ENCODE data around the gene PHF21A.

Gene PHF21A

GRCh38 chr11:46121301-46121723 lies at the start of gene PHF21A:
PHF21A (minus strand) TSS chr11:46121454; CDS start chr11:46084219, 37,235 bp downstream.
- DNase-seq (ENCODE audit: low read depth in 2 of 3, low spot score in 1 of 3), result peak; percentile 85 to 88 (median 86)

- DNase-seq (ENCODE audit: low read depth in 2 of 3, low spot score in 1 of 3), result no peak
Observed at GRCh38 chr11:46170797-46171196, 49.5 kb upstream of the PHF21A start.

GRCh38 chr11:46162700-46163099 lies 41.4 kb upstream of the PHF21A start:
- no peak for DNase-seq (ENCODE audit: low read depth in 2 of 3, low spot score in 1 of 3)

- DNase-seq (ENCODE audit: low read depth in 2 of 3, low spot score in 1 of 3), result no peak
Observed at GRCh38 chr11:46161201-46161600, 39.9 kb upstream of the PHF21A start.

GRCh38 chr11:46160100-46160499 lies 38.8 kb upstream of the PHF21A start:
- DNase-seq (ENCODE audit: low read depth in 2 of 3, low spot score in 1 of 3), result no peak

GRCh38 chr11:46159680-46160079 lies 38.4 kb upstream of the PHF21A start:
- DNase-seq (ENCODE audit: low read depth in 2 of 3, low spot score in 1 of 3), result no peak

GRCh38 chr11:46149826-46150225 lies 28.6 kb upstream of the PHF21A start:
- no peak for DNase-seq (ENCODE audit: low read depth in 2 of 3, low spot score in 1 of 3)

GRCh38 chr11:46149342-46149741 lies 28.1 kb upstream of the PHF21A start:
- no peak for DNase-seq (ENCODE audit: low read depth in 2 of 3, low spot score in 1 of 3)

- no peak for DNase-seq (ENCODE audit: low read depth in 2 of 3, low spot score in 1 of 3)
Observed at GRCh38 chr11:46144741-46145140, 23.5 kb upstream of the PHF21A start.

GRCh38 chr11:46143049-46143806 lies 22.0 kb upstream of the PHF21A start:
- no peak for DNase-seq (ENCODE audit: low read depth in 2 of 3, low spot score in 1 of 3)

- DNase-seq (ENCODE audit: low read depth in 2 of 3, low spot score in 1 of 3), result no peak
Observed at GRCh38 chr11:46142561-46142960, 21.3 kb upstream of the PHF21A start.

GRCh38 chr11:46141597-46141996 lies 20.3 kb upstream of the PHF21A start:
- DNase-seq (ENCODE audit: low read depth in 2 of 3, low spot score in 1 of 3), result no peak

GRCh38 chr11:46134540-46134939 lies 13.3 kb upstream of the PHF21A start:
- DNase-seq (ENCODE audit: low read depth in 2 of 3, low spot score in 1 of 3), result no peak

- DNase-seq (ENCODE audit: low read depth in 2 of 3, low spot score in 1 of 3), result no peak
Observed at GRCh38 chr11:46134061-46134460, 12.8 kb upstream of the PHF21A start.

- DNase-seq (ENCODE audit: low read depth in 2 of 3, low spot score in 1 of 3), result no peak
Observed at GRCh38 chr11:46133119-46133518, 11.9 kb upstream of the PHF21A start.

- DNase-seq (ENCODE audit: low read depth in 2 of 3, low spot score in 1 of 3), result no peak
Observed at GRCh38 chr11:46130286-46130940, 9.2 kb upstream of the PHF21A start.

- DNase-seq (ENCODE audit: low read depth in 2 of 3, low spot score in 1 of 3), result no peak
Observed at GRCh38 chr11:46129133-46129532, 7.9 kb upstream of the PHF21A start.

- DNase-seq (ENCODE audit: low read depth in 2 of 3, low spot score in 1 of 3), result peak; percentile 20 to 28 (median 27)
Observed at GRCh38 chr11:46127150-46127638, 5.9 kb upstream of the PHF21A start.

- no peak for DNase-seq (ENCODE audit: low read depth in 2 of 3, low spot score in 1 of 3)
Observed at GRCh38 chr11:46125284-46125683, 4.0 kb upstream of the PHF21A start.

GRCh38 chr11:46122945-46123715 lies 1.9 kb upstream of the PHF21A start:
- DNase-seq (ENCODE audit: low read depth in 2 of 3, low spot score in 1 of 3), result no peak

- peak; percentile 58 to 63 (median 62) for DNase-seq (ENCODE audit: low read depth in 2 of 3, low spot score in 1 of 3)
Observed at GRCh38 chr11:46121724-46122477, 647 bp upstream of the PHF21A start.
